ENCODE results near the gene CDKN1C.

The CDKN1C gene

GRCh38 chr11:2889362-2890273 lies 4.0 kb upstream of the CDKN1C start:
- H3K27me3 Mint-ChIP-seq = no peaks in the 10 kb centered on the region
- peaks cover 30% of the 10 kb centered on the region for H3K4me1 Mint-ChIP-seq
- no peak overlapping the region for H3K4me3 Mint-ChIP-seq
- no peak overlapping the region for H3K27ac Mint-ChIP-seq
- no peaks in the 10 kb centered on the region for H3K36me3 Mint-ChIP-seq
- no peaks in the 10 kb centered on the region for H3K9me3 Mint-ChIP-seq

GRCh38 chr11:2888266-2888968 lies 2.8 kb upstream of the CDKN1C start:
- Mint-ChIP-seq H3K4me3 (peak overlapping the region; percentile 26), H3K9me3 (no peaks in the 10 kb centered on the region), H3K36me3 (no peaks in the 10 kb centered on the region), H3K4me1 (peaks cover 27% of the 10 kb centered on the region), H3K27ac (peak overlapping the region; percentile 62), H3K27me3 (no peaks in the 10 kb centered on the region)

GRCh38 chr11:2887515-2888195 lies 2.1 kb upstream of the CDKN1C start:
- H3K4me1 Mint-ChIP-seq = peaks cover 26% of the 10 kb centered on the region
- H3K27ac Mint-ChIP-seq = no peak overlapping the region
- no peaks in the 10 kb centered on the region for H3K36me3 Mint-ChIP-seq
- no peaks in the 10 kb centered on the region for H3K27me3 Mint-ChIP-seq
- peak overlapping the region; percentile 33 for H3K4me3 Mint-ChIP-seq
- no peaks in the 10 kb centered on the region for H3K9me3 Mint-ChIP-seq

- Mint-ChIP-seq H3K27ac (no peak overlapping the region), H3K36me3 (no peaks in the 10 kb centered on the region), H3K4me3 (peak overlapping the region; percentile 33), H3K4me1 (peaks cover 24% of the 10 kb centered on the region), H3K9me3 (no peaks in the 10 kb centered on the region), H3K27me3 (no peaks in the 10 kb centered on the region)
Measured at GRCh38 chr11:2886936-2887335, 1.4 kb upstream of the CDKN1C start.

- Mint-ChIP-seq H3K27me3 (no peaks in the 10 kb centered on the region), H3K4me3 (no peak overlapping the region), H3K36me3 (no peaks in the 10 kb centered on the region), H3K9me3 (no peaks in the 10 kb centered on the region), H3K27ac (no peak overlapping the region), H3K4me1 (peaks cover 18% of the 10 kb centered on the region)
Measured at GRCh38 chr11:2886191-2886894, 768 bp upstream of the CDKN1C start.

- Mint-ChIP-seq H3K36me3 (no peaks in the 10 kb centered on the region), H3K9me3 (no peaks in the 10 kb centered on the region), H3K4me3 (peak overlapping the region; percentile 82), H3K27me3 (no peaks in the 10 kb centered on the region), H3K4me1 (peaks cover 17% of the 10 kb centered on the region), H3K27ac (no peak overlapping the region)
Measured at GRCh38 chr11:2885017-2885677, 428 bp downstream of the CDKN1C start.

GRCh38 chr11:2883979-2884815 lies 1.4 kb downstream of the CDKN1C start:
- Mint-ChIP-seq H3K36me3 (no peaks in the 10 kb centered on the region), H3K4me1 (peaks cover 17% of the 10 kb centered on the region), H3K4me3 (no peak overlapping the region), H3K27me3 (no peaks in the 10 kb centered on the region), H3K27ac (no peak overlapping the region), H3K9me3 (no peaks in the 10 kb centered on the region)

GRCh38 chr11:2883640-2883978 lies 2.0 kb downstream of the CDKN1C start:
- no peaks in the 10 kb centered on the region for H3K36me3 Mint-ChIP-seq
- no peaks in the 10 kb centered on the region for H3K9me3 Mint-ChIP-seq
- H3K27ac Mint-ChIP-seq = no peak overlapping the region
- H3K27me3 Mint-ChIP-seq = no peaks in the 10 kb centered on the region
- peaks cover 17% of the 10 kb centered on the region for H3K4me1 Mint-ChIP-seq
- peak overlapping the region; percentile 81 for H3K4me3 Mint-ChIP-seq

- no peaks in the 10 kb centered on the region for H3K36me3 Mint-ChIP-seq
- H3K9me3 Mint-ChIP-seq = no peaks in the 10 kb centered on the region
- peak overlapping the region; percentile 81 for H3K4me3 Mint-ChIP-seq
- no peak overlapping the region for H3K27ac Mint-ChIP-seq
- no peaks in the 10 kb centered on the region for H3K27me3 Mint-ChIP-seq
- H3K4me1 Mint-ChIP-seq = peaks cover 13% of the 10 kb centered on the region
Measured at GRCh38 chr11:2882396-2883110, 3.0 kb downstream of the CDKN1C start.

GRCh38 chr11:2881981-2882375 lies 3.6 kb downstream of the CDKN1C start:
- Mint-ChIP-seq H3K27ac (no peak overlapping the region), H3K9me3 (no peaks in the 10 kb centered on the region), H3K36me3 (no peaks in the 10 kb centered on the region), H3K27me3 (no peaks in the 10 kb centered on the region), H3K4me1 (peaks cover 9% of the 10 kb centered on the region), H3K4me3 (no peak overlapping the region)

GRCh38 chr11:2881076-2881980 lies 4.2 kb downstream of the CDKN1C start:
- no peaks in the 10 kb centered on the region for H3K36me3 Mint-ChIP-seq
- no peaks in the 10 kb centered on the region for H3K27me3 Mint-ChIP-seq
- H3K4me3 Mint-ChIP-seq = no peak overlapping the region
- H3K4me1 Mint-ChIP-seq = peaks cover 5% of the 10 kb centered on the region
- no peak overlapping the region for H3K27ac Mint-ChIP-seq
- H3K9me3 Mint-ChIP-seq = no peaks in the 10 kb centered on the region

GRCh38 chr11:2880646-2881045 lies 4.9 kb downstream of the CDKN1C start:
- Mint-ChIP-seq H3K27me3 (no peaks in the 10 kb centered on the region), H3K4me3 (no peak overlapping the region), H3K4me1 (peaks cover 5% of the 10 kb centered on the region), H3K9me3 (no peaks in the 10 kb centered on the region), H3K36me3 (no peaks in the 10 kb centered on the region), H3K27ac (no peak overlapping the region)

- peaks cover 5% of the 10 kb centered on the region for H3K4me1 Mint-ChIP-seq
- no peak overlapping the region for H3K4me3 Mint-ChIP-seq
- H3K27me3 Mint-ChIP-seq = peaks cover 2% of the 10 kb centered on the region
- H3K9me3 Mint-ChIP-seq = no peaks in the 10 kb centered on the region
- no peaks in the 10 kb centered on the region for H3K36me3 Mint-ChIP-seq
- H3K27ac Mint-ChIP-seq = no peak overlapping the region
Measured at GRCh38 chr11:2878782-2879181, 6.8 kb downstream of the CDKN1C start.

Measured in activated naive CD4-positive, alpha-beta T cell treated with anti-CD3 and anti-CD28 coated beads, Interleukin-2, amount 50 U/mL, for 24 hours (primary cell).